ENCODE data around the gene THAP4.

GRCh38 chr2:241660593-241661213, 23.7 kb upstream of the THAP4 start:
- no peak for TF ChIP-seq POU2F2 (IDR thresholded peaks at IDR 0.05; ENCODE audit: low read depth, low read length)
- TF ChIP-seq POLR2AphosphoS5 (IDR thresholded peaks at IDR 0.05; ENCODE audit: low read depth, low read length), result no peak
- TF ChIP-seq POLR2A (IDR thresholded peaks at IDR 0.05; ENCODE audit: low read depth, low read length), result no peak
- TF ChIP-seq TAF1 (IDR thresholded peaks at IDR 0.05; ENCODE audit: low read depth, low read length), result no peak
- no peak for TF ChIP-seq SPI1 (IDR thresholded peaks at IDR 0.05; ENCODE audit: low read depth, low read length)

Data from GM12891 (cell line).